ENCODE measurements around the gene STK38L.

Gene STK38L

GRCh38 chr12:27355979-27356378 lies 111.9 kb downstream of the STK38L start:
- DNase-seq (ENCODE audit: low read depth in 1 of 2, low spot score in 1 of 2): no peak
- TF ChIP-seq SPI1 (IDR thresholded peaks at IDR 0.05; ENCODE audit: borderline replicate concordance, low read depth): no peak
- TF ChIP-seq, protein P1, sequence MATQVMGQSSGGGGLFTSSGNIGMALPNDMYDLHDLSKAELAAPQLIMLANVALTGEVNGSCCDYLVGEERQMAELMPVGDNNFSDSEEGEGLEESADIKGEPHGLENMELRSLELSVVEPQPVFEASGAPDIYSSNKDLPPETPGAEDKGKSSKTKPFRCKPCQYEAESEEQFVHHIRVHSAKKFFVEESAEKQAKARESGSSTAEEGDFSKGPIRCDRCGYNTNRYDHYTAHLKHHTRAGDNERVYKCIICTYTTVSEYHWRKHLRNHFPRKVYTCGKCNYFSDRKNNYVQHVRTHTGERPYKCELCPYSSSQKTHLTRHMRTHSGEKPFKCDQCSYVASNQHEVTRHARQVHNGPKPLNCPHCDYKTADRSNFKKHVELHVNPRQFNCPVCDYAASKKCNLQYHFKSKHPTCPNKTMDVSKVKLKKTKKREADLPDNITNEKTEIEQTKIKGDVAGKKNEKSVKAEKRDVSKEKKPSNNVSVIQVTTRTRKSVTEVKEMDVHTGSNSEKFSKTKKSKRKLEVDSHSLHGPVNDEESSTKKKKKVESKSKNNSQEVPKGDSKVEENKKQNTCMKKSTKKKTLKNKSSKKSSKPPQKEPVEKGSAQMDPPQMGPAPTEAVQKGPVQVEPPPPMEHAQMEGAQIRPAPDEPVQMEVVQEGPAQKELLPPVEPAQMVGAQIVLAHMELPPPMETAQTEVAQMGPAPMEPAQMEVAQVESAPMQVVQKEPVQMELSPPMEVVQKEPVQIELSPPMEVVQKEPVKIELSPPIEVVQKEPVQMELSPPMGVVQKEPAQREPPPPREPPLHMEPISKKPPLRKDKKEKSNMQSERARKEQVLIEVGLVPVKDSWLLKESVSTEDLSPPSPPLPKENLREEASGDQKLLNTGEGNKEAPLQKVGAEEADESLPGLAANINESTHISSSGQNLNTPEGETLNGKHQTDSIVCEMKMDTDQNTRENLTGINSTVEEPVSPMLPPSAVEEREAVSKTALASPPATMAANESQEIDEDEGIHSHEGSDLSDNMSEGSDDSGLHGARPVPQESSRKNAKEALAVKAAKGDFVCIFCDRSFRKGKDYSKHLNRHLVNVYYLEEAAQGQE (IDR thresholded peaks at IDR 0.05; ENCODE audit: insufficient replicate concordance, low read depth): no peak
- TF ChIP-seq, protein P2, sequence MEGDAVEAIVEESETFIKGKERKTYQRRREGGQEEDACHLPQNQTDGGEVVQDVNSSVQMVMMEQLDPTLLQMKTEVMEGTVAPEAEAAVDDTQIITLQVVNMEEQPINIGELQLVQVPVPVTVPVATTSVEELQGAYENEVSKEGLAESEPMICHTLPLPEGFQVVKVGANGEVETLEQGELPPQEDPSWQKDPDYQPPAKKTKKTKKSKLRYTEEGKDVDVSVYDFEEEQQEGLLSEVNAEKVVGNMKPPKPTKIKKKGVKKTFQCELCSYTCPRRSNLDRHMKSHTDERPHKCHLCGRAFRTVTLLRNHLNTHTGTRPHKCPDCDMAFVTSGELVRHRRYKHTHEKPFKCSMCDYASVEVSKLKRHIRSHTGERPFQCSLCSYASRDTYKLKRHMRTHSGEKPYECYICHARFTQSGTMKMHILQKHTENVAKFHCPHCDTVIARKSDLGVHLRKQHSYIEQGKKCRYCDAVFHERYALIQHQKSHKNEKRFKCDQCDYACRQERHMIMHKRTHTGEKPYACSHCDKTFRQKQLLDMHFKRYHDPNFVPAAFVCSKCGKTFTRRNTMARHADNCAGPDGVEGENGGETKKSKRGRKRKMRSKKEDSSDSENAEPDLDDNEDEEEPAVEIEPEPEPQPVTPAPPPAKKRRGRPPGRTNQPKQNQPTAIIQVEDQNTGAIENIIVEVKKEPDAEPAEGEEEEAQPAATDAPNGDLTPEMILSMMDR (IDR thresholded peaks at IDR 0.05; ENCODE audit: insufficient read depth, low read length): no peak
- no peak for TF ChIP-seq POLR2AphosphoS5 (IDR thresholded peaks at IDR 0.05; ENCODE audit: low read depth)
- no peak for TF ChIP-seq GABPA (IDR thresholded peaks at IDR 0.05; ENCODE audit: low read depth)
- Histone ChIP-seq H3K4me3 (replicated peaks; ENCODE audit: insufficient read depth, low read length) (no peak overlapping the region), H3K27ac (replicated peaks) (no peak overlapping the region), H3K27me3 (ENCODE audit: insufficient read depth, poor library complexity, severe bottlenecking) (no peaks in the 10 kb centered on the region)

GRCh38 chr12:27359578-27360340 lies 115.7 kb downstream of the STK38L start:
- DNase-seq (ENCODE audit: low read depth in 1 of 2, low spot score in 1 of 2): no peak
- Histone ChIP-seq H3K27me3 (ENCODE audit: insufficient read depth, poor library complexity, severe bottlenecking) (no peaks in the 10 kb centered on the region), H3K4me3 (replicated peaks; ENCODE audit: insufficient read depth, low read length) (no peak overlapping the region), H3K27ac (replicated peaks) (no peak overlapping the region)
- TF ChIP-seq, protein P2 (IDR thresholded peaks at IDR 0.05; ENCODE audit: insufficient read depth, low read length): no peak
- TF ChIP-seq POLR2AphosphoS5 (IDR thresholded peaks at IDR 0.05; ENCODE audit: low read depth): no peak
- TF ChIP-seq, protein P1 (IDR thresholded peaks at IDR 0.05; ENCODE audit: insufficient replicate concordance, low read depth): no peak
- TF ChIP-seq GABPA (IDR thresholded peaks at IDR 0.05; ENCODE audit: low read depth): no peak
- no peak for TF ChIP-seq SPI1 (IDR thresholded peaks at IDR 0.05; ENCODE audit: borderline replicate concordance, low read depth)

DNA sequence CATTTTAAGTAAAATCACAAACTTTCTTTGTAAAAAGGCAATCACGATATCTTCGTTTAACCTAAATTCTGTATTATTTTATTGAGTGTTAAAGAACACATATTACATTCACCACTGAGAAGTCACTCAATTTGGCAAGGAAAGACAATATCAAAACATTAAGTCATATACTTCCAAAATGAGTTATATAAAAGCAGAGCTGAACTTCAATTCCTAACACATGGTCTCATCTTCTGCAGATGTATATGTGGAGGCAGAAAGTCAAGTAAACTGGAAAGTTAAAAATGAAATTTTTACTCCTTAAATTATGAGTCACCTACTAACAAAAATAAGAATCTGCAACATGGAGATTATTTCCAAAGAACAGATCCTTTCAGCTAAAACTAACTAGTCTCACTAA lies 117.3 kb downstream of the STK38L start:
- no peak for DNase-seq (ENCODE audit: low read depth in 1 of 2, low spot score in 1 of 2)
- no peak for TF ChIP-seq SPI1 (IDR thresholded peaks at IDR 0.05; ENCODE audit: borderline replicate concordance, low read depth)
- TF ChIP-seq, protein P1 (IDR thresholded peaks at IDR 0.05; ENCODE audit: insufficient replicate concordance, low read depth): no peak
- TF ChIP-seq POLR2AphosphoS5 (IDR thresholded peaks at IDR 0.05; ENCODE audit: low read depth): no peak
- TF ChIP-seq GABPA (IDR thresholded peaks at IDR 0.05; ENCODE audit: low read depth): no peak
- TF ChIP-seq, protein P2 (IDR thresholded peaks at IDR 0.05; ENCODE audit: insufficient read depth, low read length): no peak
- Histone ChIP-seq H3K4me3 (replicated peaks; ENCODE audit: insufficient read depth, low read length) (no peak overlapping the region), H3K27me3 (ENCODE audit: insufficient read depth, poor library complexity, severe bottlenecking) (no peaks in the 10 kb centered on the region), H3K27ac (replicated peaks) (no peak overlapping the region)
